HG02642 (cell line): ENCODE results near the gene RGPD8.
A peak's percentile ranks its signal among the peaks of the same experiment; 100 is the strongest.
"Not testable (repeated sequence)": the region's sequence is repeated elsewhere in the genome, so short reads cannot be mapped to it uniquely, and the experiment has no call there.

Experiments
- ATAC-seq: cut with Tn5 transposase; IDR thresholded peaks from one replicate; pipeline ENCODE4 v1.9.1; 2021; ENCODE audit warnings: mild to moderate bottlenecking; ENCODE audit not compliant: unreplicated experiment, poor library complexity

The RGPD8 gene

DNA sequence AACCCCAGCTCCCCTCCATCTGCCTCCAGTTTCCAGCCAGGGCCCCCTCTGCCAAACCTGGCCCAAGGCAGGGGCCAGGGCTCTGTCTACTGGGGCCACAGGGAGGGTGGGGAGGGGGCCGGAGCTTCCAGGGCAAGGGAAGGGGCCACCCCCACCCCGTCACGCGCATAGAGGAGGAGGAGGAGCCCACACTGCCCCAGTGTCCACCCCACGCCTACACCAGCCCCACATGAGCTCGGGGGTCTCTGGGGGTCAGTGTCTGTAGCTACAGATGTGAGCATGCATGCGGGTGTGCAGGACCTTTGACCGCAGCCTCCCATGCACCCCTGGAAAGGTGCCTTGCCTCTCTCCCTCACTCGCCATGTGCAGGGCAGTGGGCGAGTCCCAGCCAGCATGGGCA is 3.5 kb upstream of the RGPD8 start:
- ATAC-seq = not testable (repeated sequence)

GRCh38 chr2:112435716-112436431 is 2.4 kb upstream of the RGPD8 start:
- ATAC-seq = not testable (repeated sequence)

DNA sequence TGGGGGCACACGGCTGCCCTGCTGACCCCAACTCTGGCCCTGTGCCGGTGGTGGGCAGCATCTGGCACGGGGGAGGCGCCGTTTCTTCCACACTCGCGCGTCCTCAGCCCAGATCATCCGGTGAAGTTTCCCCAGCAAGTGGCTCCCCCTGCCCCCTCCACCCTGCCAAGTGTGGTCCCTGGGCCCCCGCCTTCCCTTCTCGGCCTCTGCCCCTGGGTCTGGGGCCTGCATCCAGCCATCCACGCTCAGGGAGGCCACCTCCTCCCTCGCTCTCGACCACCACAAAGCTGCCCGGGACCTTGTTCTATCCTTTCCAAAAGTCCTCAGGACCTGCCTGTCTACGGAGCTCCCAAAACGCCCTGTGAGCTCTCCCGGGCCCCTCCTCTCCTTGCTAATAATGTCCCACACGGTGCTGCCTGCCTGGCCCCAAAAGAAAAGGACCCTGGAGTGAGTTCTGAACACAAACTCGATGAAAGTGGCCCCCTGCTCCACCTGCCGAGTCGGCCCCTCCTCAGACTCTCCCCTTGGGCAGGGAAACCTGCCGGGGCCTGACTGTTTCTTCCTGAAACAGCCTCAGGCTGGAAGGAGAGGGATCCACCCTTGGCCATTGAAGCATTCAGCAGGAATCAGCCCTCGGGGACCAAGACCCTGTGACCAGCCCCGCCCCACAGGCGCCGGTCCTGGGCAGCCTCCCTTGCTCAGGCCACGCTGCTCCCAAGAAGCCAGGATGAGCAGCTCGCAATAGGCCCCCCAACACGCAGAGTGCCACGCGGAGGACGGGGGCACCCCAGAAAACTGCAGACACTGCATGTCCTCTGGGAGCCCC is 1.7 kb upstream of the RGPD8 start:
- ATAC-seq = not testable (repeated sequence)

DNA sequence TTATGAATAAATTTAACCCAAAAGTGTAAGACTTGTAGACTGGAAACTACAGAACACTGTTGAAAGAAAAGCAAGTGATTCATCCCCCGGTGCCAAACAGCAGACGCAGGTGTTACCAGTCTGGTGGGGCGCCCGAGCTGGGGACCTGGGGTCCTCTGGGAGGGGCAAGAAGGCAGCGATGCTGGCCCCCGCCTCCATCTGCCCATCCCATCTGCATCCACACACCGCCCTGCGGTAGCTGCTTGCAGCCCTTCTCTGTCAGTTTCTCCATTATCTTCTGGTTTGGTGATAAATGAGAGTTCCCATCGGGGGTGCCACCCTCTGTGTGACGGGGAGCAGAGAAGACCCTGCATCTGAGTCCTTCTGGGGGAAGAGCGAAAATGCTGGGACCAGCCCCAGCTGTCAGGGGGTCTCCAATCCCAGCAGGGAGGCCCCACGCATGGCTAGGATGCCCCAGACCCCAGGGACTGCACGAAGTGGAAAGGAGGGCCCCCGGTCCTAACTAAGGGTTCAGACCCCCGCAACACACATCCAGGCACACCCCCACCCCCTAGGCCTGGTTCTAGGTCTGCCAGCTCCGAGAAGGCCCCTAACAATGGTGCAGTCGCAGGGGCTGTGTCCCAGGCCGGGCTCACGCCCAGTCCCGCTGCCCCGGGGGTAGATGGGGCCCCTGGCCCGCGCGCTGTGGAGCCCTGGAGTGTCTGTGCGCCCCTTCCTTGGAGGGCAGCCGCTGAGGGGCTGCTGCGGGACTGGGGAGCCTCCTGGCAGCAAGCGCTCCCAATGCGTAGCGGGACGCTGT is 686 bp upstream of the RGPD8 start:
- ATAC-seq = no peak

GRCh38 chr2:112432735-112433479 is 538 bp downstream of the RGPD8 start:
- peak; percentile 45 for ATAC-seq

DNA sequence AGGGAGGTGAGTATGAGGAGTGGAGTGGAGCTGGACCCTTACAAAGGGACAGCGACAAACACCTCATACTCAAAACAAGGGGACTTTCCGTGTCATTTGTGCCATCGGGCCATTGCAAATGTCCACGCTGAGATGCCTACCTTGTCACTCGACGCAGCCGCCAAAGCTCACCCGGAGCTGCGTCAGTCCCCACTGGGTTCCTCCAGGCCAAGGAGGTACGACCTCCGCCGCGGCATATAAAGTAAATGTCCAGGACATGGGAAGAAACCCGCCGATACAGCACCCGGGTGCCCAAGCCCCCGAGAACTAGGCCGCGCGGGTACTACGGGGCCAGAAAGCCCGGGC is 1.1 kb downstream of the RGPD8 start:
- not testable (repeated sequence) for ATAC-seq

GRCh38 chr2:112431587-112432295 is 1.7 kb downstream of the RGPD8 start:
- ATAC-seq = not testable (repeated sequence)

DNA sequence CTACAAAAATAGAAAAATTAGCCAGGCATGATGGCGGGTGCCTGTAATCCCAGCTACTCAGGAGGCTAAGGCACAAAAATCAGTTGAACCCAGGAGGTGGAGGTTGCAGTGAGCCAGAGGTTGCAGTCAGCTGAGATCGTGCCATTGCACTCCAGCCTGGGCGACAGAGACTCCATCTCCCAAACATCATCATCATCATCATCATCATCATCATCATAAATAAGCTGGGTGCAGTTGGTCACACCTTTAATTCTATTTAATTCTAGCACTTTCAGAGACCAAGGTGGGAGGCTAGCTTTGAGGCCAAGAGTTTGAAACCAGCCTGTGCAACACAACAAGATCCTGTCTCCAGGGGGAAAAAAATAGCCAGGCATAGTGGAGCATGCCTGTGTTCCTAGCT is 8.9 kb downstream of the RGPD8 start:
- ATAC-seq = not testable (repeated sequence)

DNA sequence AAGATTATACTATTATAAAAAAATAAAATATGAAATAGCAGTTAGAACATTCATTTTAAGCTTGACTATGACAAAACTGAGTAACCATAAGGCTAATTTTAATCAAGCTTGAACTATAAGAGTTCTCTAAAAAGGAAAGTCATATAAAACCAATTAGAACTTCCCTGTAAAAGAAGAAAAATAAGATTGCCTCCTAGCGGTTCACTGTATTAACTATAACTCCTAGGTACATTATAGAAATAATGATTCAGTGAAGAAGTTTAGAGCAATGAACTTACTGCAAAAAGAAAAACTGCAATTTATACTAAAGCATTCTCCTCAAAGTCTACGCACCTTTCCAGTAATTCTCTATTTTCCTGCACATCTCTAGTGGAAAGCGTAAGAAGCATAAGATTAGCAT is 16.6 kb downstream of the RGPD8 start:
- ATAC-seq = not testable (repeated sequence)

DNA sequence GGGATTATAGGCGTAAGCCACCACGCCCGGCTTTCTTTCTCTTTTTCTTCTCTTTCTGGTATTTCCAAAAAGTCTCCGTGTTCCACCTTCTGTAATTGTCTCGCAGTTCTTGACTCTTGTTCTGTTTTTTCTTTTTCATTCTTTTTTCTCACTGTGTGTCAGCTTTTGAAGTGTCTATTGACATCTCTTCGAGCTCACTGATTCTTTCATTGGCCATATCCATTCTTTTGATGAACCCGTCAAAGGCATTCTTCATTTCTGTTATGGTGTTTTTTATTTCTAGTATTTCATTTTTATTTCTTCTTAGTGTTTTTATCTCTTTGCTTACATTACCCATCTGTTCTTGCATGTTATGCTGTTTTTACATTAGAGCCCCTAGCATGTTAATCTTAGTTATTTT is 73.4 kb downstream of the RGPD8 start:
- ATAC-seq = not testable (repeated sequence)

GRCh38 chr2:112354335-112354734 is 79.1 kb downstream of the RGPD8 start:
- not testable (repeated sequence) for ATAC-seq

DNA sequence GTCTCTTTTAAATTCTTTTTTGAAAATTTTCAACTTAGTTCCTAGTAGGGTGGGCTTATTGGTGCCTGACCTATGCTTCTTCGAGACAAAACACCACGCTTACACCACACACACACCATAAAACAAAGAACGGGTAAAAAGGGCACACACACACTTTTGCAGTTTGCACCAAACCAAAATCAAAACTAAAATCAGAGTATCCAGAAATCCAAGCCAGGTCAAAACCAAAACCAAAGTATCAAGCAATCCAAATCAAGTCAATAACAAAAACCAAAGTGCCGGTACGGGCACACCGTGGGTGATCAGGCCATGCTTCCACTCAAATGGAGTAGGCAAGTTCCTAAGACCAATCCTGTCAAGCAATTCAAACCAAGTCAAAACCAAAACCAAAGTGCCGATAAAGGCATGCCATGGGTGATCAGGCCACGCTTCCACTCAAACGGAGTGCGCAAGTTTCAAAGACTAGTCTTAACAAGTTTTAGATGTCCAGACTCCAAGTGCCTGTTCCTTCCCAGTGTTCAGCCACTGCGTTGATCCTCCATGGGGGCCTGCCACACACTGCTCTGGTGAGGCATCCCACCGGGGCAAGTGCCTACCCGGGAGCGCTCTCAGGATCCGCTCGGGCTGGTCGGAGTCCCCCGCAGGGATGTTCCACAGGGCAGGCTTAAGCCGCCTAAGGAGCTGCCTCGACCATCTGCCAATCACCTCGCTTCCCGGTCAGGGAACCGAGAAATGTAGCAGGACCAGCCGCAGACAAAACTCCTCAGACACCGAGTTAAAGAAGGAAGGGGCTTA is 80.4 kb downstream of the RGPD8 start:
- not testable (repeated sequence) for ATAC-seq

DNA sequence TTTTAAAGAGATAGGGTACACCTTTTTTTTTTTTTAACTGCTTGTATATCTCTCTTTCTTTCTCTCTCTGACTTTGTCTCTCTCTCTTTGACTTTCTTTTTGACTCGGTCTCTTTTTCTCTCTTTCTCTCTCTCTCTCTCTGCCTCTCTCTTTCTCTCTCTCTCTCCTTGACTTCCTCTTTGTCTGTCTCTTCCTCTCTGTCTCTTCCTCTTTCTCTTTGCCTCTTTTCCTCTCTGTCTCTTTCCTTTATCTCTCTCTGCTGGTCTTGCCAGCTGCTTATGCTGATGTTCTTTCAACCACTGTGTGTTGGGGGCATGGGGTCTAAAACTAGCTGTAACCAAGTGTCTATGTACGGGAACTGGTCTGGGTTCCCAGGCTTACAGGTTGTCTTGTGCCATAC is 81.2 kb downstream of the RGPD8 start:
- not testable (repeated sequence) for ATAC-seq

DNA sequence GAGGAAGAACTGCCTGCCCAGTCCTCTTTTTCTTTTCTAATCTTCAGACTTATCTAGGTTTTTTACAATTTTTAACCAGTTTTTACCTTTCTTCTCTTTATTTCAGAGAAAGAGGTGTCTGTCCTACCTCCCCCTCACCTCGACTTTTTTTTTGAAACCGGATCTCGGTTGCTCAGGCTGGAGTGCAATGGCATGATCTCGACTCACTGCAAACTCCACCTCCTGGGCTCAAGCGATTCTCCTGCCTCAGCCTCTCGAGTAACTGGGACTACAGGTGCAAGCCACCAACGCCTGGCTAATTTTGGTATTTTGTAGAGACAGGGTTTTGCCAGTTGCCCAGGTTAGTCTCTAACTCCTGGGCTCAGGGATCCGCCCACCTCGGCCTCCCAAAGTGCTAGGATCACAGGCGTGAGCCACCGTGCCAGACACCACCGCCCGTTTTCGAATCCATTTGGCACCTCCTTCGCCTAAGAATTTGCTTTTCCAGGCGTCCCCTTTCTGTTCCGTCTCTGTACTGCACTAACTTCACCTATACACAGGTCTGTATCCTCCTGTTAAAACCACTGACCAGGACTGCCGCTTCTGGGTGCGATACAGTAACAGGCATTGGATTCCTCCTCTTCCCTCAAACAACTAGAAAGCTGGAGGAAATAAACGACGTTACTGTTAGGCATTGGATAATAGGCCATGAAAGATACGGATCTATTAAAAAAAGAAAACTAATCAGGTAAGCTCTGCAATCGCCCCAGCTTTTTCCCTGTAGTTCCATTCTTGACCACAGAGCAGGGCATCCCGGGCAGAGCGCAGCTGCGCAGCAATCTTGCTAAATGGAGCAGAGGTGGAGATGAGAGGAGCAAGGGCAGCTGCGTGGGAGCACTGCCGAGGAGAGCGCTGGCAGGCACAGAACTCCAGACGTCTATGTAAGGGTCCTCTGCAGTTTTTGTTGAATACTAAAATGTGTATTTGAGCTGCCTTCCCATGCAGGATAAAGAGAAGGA is 88.1 kb downstream of the RGPD8 start:
- ATAC-seq = no peak

DNA sequence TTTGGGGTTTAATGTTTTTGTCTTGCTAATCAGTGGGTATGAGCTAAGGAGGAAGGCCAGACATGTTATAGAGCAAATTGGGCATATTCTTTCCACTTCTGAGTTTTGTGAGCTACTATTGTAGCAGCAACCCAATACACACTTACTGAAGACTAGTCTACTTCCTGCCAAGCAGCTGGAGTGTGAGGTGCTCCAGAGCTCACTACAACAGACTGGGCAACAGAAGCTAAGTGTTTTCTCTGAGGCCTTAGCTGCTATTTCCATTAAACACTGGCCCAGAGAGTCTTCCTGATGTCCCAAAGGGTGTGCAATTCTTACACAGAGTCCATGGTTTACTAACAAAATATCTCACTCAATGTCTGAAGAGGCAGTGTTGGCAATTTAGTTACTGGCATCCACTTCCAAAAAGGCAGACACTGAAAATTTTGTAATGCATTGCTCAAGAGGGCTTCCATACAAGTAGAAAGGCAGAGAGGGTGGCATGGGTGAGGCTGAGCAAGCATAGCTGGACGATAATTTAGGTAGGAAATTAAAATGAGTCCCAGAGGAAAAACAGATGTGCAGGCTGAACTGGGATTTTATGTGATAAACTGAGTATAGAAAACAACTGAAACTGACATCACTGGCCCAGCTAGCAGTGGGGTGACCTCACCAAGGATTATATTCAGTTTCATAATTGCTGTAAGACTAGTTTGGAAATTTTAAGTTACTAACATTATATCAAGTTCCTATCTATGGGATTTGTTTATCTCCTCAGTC is 89.4 kb downstream of the RGPD8 start:
- no peak for ATAC-seq

GRCh38 chr2:112342067-112342550 is 91.3 kb downstream of the RGPD8 start:
- ATAC-seq = no peak
